Fibroblast of the aortic adventitia (primary cell): ENCODE data around the gene TRIM47. TPM values are rescaled to one million over a fixed set of nuclear protein-coding genes. Genes with fewer than 3 reads are reported as not detected.

Source experiments
- DNase-seq: peaks from one replicate; pipeline ENCODE4 v3.0.0-alpha.2; 2010; ENCODE audit warnings: low read depth
- H3K4me3 ChIP-seq: 2 replicates; pipeline ENCODE4 v1.5.1; 2011; ENCODE audit warnings: low read depth, mild to moderate bottlenecking, control low read depth, low read length, moderate library complexity
- total RNA-seq: library from RNA; depleted of rRNA; stranded (reverse); fragments of >200 nt; gene quantifications from 2 replicates; pipeline ENCODE4 v1.2.3, GENCODE V29; 2012; ENCODE audit warnings: low replicate concordance
- TF ChIP-seq, protein P1 (sequence below): IDR thresholded peaks from 2 replicates; pipeline ENCODE4 v1.5.1; 2011; ENCODE audit warnings: mild to moderate bottlenecking, low read length, control low read depth, inconsistent platforms; ENCODE audit not compliant: insufficient read depth

The TRIM47 gene
- total RNA-seq, 1 donor, result 20.9 TPM

DNA sequence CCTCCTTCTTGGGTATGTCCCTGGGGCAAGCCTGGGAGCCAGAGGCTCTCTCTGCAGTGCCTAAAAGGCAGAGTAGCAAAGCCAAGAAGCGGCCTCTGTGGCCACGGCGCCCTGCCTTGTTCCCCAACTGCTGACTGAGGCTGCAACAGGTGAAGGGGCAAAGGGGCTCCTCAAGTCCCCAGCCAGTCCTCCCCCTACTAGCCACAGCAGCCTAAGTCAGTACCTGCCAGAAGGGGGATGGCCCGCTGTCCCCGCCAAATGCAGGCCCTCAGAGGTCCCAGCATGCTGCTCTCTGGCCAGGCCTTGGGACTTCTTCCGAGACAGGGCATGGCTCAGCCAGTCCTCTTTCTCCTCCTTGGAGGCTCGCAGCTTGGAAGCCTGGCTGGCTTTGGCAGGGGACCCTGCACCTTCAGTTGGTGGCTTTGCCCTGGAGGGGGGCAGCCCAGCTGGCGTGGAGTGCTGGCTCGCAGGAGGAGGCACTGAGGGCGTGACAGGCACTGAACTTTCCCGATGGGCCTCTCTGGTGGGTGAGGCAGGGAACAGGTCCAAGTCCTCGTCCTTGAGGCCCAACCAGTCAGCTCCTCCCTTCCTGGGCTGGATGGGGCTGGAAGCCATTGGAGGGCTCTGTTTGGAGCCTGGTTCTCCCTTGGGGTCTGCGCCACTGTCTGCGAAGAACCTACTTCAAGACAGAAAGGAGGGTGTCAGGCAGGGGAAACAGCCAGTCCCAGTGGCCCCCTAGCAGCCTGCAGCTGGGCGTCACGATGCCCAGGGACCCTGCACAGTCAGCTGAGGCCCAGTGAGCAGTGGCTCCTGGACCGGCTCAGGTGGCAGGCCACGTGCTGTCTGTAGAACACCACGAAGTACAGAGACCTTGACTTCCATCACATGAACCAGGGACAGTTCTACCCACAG lies 44.8 kb upstream of the TRIM47 start:
- H3K4me3 ChIP-seq, result no peak overlapping the region
- TF ChIP-seq, protein P1, sequence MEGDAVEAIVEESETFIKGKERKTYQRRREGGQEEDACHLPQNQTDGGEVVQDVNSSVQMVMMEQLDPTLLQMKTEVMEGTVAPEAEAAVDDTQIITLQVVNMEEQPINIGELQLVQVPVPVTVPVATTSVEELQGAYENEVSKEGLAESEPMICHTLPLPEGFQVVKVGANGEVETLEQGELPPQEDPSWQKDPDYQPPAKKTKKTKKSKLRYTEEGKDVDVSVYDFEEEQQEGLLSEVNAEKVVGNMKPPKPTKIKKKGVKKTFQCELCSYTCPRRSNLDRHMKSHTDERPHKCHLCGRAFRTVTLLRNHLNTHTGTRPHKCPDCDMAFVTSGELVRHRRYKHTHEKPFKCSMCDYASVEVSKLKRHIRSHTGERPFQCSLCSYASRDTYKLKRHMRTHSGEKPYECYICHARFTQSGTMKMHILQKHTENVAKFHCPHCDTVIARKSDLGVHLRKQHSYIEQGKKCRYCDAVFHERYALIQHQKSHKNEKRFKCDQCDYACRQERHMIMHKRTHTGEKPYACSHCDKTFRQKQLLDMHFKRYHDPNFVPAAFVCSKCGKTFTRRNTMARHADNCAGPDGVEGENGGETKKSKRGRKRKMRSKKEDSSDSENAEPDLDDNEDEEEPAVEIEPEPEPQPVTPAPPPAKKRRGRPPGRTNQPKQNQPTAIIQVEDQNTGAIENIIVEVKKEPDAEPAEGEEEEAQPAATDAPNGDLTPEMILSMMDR, result no peak
- DNase-seq, result no peak

- TF ChIP-seq, protein P1, result no peak
- no peak overlapping the region for H3K4me3 ChIP-seq
- no peak for DNase-seq
These were observed 44.0 kb upstream of the TRIM47 start for GRCh38 chr17:75922173-75922961.

GRCh38 chr17:75921596-75921995 lies 43.2 kb upstream of the TRIM47 start:
- H3K4me3 ChIP-seq, result no peak overlapping the region
- TF ChIP-seq, protein P1, result no peak
- no peak for DNase-seq

- TF ChIP-seq, protein P1, result no peak
- H3K4me3 ChIP-seq, result no peak overlapping the region
- no peak for DNase-seq
These were observed 41.7 kb upstream of the TRIM47 start for GRCh38 chr17:75920045-75920560.

- no peak for DNase-seq
- TF ChIP-seq, protein P1, result no peak
- no peak overlapping the region for H3K4me3 ChIP-seq
These were observed 41.2 kb upstream of the TRIM47 start for GRCh38 chr17:75919611-75920010.

DNA sequence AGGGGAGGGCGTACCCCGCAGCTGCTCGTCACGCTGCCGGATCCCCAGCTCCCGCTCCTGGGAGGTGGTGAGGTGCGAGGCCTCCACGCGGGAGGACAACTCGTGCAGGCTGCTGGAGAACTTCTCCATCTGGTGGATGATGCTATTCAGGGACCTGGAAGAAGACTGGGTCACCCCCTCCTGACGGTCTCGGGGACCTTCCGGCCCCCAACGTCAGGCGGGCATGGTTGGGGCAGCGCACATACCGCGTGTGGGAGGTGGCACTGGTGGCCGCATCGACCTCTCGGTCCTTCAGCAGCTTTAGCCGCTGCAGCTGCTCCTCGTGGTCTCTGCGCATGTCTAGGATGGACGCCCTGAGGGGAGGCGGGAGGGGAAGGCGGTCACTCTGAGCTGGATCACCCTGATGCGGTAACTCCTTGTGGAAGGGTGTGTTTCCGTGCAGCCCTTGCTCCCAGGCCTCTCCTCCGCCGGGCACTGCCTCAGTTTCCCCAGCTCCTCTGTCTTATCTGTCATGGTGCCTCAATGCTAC lies 39.6 kb upstream of the TRIM47 start:
- DNase-seq, result no peak
- H3K4me3 ChIP-seq, result no peak overlapping the region
- TF ChIP-seq, protein P1, result no peak
